ENCODE data around the gene CDC20. TPM values are rescaled to one million over a fixed set of nuclear protein-coding genes. Genes with fewer than 3 reads are reported as not detected.
A peak's percentile ranks its signal among the peaks of the same experiment; 100 is the strongest.

CDC20 gene
- total RNA-seq, 1 donor, result 23.9 TPM

DNA sequence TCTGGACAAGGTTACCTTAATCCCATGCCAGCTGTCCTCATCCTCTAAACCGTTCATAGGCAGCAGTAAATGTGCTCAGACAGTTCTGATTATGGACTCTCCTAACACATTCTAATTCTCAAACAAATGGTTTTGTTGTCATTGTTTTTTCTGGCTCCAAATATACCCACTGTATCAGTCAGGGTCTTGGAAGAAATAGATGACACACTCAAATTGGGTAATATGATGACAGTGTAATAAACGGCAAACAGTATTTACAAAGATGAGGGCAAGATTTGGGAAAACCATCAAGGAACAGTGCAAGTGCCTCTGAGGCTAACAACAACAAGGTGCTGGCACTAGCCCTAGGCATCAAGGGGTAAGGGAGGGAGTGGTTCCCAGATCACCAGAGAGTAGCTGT is 4.3 kb upstream of the CDC20 start:
- TF ChIP-seq, protein P1, sequence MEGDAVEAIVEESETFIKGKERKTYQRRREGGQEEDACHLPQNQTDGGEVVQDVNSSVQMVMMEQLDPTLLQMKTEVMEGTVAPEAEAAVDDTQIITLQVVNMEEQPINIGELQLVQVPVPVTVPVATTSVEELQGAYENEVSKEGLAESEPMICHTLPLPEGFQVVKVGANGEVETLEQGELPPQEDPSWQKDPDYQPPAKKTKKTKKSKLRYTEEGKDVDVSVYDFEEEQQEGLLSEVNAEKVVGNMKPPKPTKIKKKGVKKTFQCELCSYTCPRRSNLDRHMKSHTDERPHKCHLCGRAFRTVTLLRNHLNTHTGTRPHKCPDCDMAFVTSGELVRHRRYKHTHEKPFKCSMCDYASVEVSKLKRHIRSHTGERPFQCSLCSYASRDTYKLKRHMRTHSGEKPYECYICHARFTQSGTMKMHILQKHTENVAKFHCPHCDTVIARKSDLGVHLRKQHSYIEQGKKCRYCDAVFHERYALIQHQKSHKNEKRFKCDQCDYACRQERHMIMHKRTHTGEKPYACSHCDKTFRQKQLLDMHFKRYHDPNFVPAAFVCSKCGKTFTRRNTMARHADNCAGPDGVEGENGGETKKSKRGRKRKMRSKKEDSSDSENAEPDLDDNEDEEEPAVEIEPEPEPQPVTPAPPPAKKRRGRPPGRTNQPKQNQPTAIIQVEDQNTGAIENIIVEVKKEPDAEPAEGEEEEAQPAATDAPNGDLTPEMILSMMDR (IDR thresholded peaks at IDR 0.05; ENCODE audit: insufficient read depth, low read length), result no peak
- peak; percentile 43 for DNase-seq (ENCODE audit: low read depth)
- H3K4me3 ChIP-seq (ENCODE audit: low read depth, low read length), result no peak overlapping the region

DNA sequence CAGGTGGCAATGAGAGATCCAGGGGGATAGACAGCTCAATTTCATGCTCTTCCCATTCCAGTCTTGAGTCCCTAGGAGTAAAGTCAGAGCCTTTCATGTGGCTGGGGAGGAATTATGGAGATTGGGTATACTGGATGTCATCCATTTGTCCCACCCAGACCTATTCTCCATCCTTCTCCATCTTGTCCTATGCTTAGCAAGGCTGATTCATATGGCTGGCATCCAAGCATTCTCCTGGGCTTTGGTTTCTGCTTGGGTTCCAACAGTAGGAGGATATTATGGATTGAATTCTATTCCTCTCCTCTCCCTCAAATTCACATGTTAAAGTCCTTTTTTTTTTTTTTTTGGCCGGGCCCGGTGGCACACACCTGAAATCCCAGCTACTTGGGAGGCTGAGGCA is 3.8 kb upstream of the CDC20 start:
- H3K4me3 ChIP-seq (ENCODE audit: low read depth, low read length), result no peak overlapping the region
- DNase-seq (ENCODE audit: low read depth), result peak; percentile 70

DNA sequence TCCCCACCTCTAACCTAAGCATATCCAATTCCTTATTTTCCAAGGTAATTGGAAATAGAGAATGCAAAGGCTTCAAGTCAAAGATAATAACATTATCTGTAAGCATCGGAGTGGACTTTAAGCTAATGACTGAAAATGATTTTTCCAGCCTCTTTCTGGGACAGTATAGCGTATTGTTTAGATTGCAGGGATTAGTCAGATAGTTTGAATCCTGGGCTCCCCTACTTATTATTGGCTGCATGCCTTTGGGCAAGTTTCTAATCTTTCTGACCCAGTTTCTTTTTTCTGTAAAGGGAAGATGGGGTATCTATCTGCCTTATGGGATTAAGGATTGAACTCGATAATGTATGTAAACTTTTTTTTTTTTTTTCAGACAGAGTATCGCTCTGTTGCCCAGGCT is 1.5 kb upstream of the CDC20 start:
- no peak overlapping the region for H3K4me3 ChIP-seq (ENCODE audit: low read depth, low read length)
- no peak for DNase-seq (ENCODE audit: low read depth)
- TF ChIP-seq, protein P1 (IDR thresholded peaks at IDR 0.05; ENCODE audit: insufficient read depth, low read length), result no peak

More for the DNA sequence above, 3.8 kb upstream of the CDC20 start:
- TF ChIP-seq, protein P1 (IDR thresholded peaks at IDR 0.05; ENCODE audit: insufficient read depth, low read length), result no peak

DNA sequence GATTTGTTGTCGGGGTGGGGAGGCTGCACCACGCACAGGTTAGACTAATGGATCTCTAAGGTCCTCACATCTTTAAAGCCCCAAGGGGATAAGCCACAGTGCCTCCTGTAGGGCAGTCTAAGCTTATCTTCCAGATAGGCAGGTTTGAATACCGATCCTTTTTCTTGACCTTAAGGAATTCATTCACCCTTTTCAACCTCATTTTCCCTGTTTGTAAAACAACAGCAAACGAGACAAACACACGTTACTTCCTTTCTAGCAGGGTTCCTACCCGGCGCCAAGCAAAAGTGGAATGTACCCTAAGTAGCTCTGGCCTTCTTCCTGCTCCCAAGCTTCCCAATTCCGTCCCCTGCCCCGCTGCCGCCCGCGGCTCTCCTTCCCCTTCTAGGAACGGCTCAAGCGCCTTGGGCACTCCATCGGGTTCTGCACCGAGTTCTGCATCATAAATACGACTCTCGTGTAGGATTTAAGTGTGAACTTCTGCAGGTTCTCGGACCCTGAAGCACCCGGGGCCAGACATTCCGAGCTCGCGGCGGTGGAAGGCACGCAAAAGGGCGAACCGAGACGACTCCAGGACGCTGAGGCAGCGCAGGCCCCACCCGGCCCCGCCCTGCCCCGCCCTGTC is 548 bp upstream of the CDC20 start:
- H3K4me3 ChIP-seq (ENCODE audit: low read depth, low read length), result peak overlapping the region; percentile 75
- no peak for DNase-seq (ENCODE audit: low read depth)
- TF ChIP-seq, protein P1 (IDR thresholded peaks at IDR 0.05; ENCODE audit: insufficient read depth, low read length), result peak; percentile 30

DNA sequence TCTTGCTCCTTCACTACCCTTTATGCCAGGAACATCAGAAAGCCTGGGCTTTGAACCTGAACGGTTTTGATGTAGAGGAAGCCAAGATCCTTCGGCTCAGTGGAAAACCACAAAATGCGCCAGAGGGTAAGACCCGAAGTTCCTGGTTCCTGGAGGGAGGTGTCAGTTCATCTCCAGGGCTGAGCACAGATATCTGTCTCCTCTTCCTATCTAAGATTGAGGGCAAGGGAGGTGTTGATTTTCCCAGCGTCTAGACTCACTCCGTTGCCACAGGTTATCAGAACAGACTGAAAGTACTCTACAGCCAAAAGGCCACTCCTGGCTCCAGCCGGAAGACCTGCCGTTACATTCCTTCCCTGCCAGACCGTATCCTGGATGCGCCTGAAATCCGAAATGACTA is 915 bp downstream of the CDC20 start:
- TF ChIP-seq, protein P1 (IDR thresholded peaks at IDR 0.05; ENCODE audit: insufficient read depth, low read length), result no peak
- H3K4me3 ChIP-seq (ENCODE audit: low read depth, low read length), result peak overlapping the region; percentile 71
- DNase-seq (ENCODE audit: low read depth), result no peak

DNA sequence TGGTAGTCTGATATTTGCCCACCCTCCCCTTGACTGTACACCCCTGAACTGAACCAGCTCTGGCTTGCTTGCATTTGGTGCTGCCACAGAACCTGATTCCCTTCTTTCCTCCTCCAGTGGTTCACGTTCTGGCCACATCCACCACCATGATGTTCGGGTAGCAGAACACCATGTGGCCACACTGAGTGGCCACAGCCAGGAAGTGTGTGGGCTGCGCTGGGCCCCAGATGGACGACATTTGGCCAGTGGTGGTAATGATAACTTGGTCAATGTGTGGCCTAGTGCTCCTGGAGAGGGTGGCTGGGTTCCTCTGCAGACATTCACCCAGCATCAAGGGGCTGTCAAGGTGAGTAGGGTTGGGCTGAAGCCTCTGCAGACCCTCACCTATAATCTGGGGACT is 1.8 kb downstream of the CDC20 start:
- TF ChIP-seq, protein P1 (IDR thresholded peaks at IDR 0.05; ENCODE audit: insufficient read depth, low read length), result no peak
- peak overlapping the region; percentile 71 for H3K4me3 ChIP-seq (ENCODE audit: low read depth, low read length)
- DNase-seq (ENCODE audit: low read depth), result no peak

Data from fibroblast of the aortic adventitia (primary cell).